B cell (primary cell): ENCODE measurements around the gene CKAP2L. TPM values are rescaled to one million over a fixed set of nuclear protein-coding genes. Genes with fewer than 3 reads are reported as not detected.
"Not testable (repeated sequence)": the region's sequence is repeated elsewhere in the genome, so short reads cannot be mapped to it uniquely, and the experiment has no call there.

Source experiments
- ATAC-seq: fragments of 200-7000 bp; cut with Tn5 transposase; one replicate; pipeline ENCODE4 v1.10.0; 2021; ENCODE audit warnings: low read depth, mild to moderate bottlenecking, moderate number of reproducible peaks, moderate library complexity
- CTCF ChIA-PET: fragments of 350-600 bp; sonication (Branson Sonifier 250); formaldehyde crosslinking; loops from one replicate; lab custom pipeline; 2021; ENCODE audit warnings: antibody characterized with exemption, inconsistent platforms; lab: Charles Lee
- POLR2A ChIA-PET: fragments of 350-600 bp; sonication (Branson Sonifier 250); formaldehyde crosslinking; loops from one replicate; lab custom pipeline; 2021; ENCODE audit warnings: antibody characterized with exemption; lab: Charles Lee
- DNase-seq: peaks from one replicate; pipeline ENCODE4 v3.0.0; 2013
- H2AFZ ChIP-seq: 2 replicates; pipeline ENCODE4 v1.6.1; 2012; ENCODE audit warnings: mild to moderate bottlenecking, low read depth, low read length; ENCODE audit not compliant: insufficient read depth, poor library complexity, severe bottlenecking
- H3K27ac ChIP-seq, 2 donors: 1 replicate in 1 of 2; 2 replicates in 1 of 2; pipeline ENCODE4 v1.5.1; 2012 to 2013; ENCODE audit warnings: low read length in 2 of 2, mild to moderate bottlenecking in 2 of 2, moderate library complexity in 1 of 2
- H3K27me3 ChIP-seq, 4 experiments: fragments of 200-600 bp in 1 of 4; sonication (generic) in 1 of 4; replicated peaks in 1 of 4; 1 replicate in 2 of 4; 2 replicates in 2 of 4; pipeline versions ENCODE4 v1.6.1 to v1.7.0; 2013 to 2016; ENCODE audit warnings: low read length in 3 of 4, mild to moderate bottlenecking in 2 of 4, mixed read lengths in 1 of 4, moderate library complexity in 1 of 4; ENCODE audit not compliant: insufficient read depth in 4 of 4, control insufficient read depth in 3 of 4; ENCODE audit errors: control extremely low read depth in 1 of 4
- H3K36me3 ChIP-seq, 2 experiments: replicated peaks in 1 of 2; 1 replicate in 1 of 2; 2 replicates in 1 of 2; pipeline versions ENCODE4 v1.6.1 to v1.7.1; 2013; ENCODE audit warnings: low read length in 1 of 2; ENCODE audit not compliant: insufficient read depth in 2 of 2, control insufficient read depth in 1 of 2; ENCODE audit errors: control extremely low read depth in 1 of 2, extremely low read depth in 1 of 2
- H3K4me1 ChIP-seq, 2 donors: fragments of 200-600 bp in 1 of 2; sonication (generic) in 1 of 2; 1 replicate in 1 of 2; 2 replicates in 1 of 2; pipeline versions ENCODE4 v1.5.1 to v1.6.1; 2013 to 2017; ENCODE audit warnings: low read length in 2 of 2; ENCODE audit not compliant: control insufficient read depth in 2 of 2, insufficient read depth in 2 of 2
- H3K4me2 ChIP-seq: replicated peaks from 2 replicates; pipeline ENCODE3; 2012; ENCODE audit warnings: mild to moderate bottlenecking, low read depth, low read length; ENCODE audit not compliant: poor library complexity, severe bottlenecking
- H3K4me3 ChIP-seq, 5 experiments: fragments of 200-600 bp in 1 of 5; sonication (generic) in 1 of 5; 1 replicate in 3 of 5; 2 replicates in 2 of 5; pipeline versions ENCODE4 v1.5.1 to v1.7.0; 2011 to 2016; ENCODE audit warnings: low read length in 4 of 5, mild to moderate bottlenecking in 4 of 5, low read depth in 2 of 5, control low read depth in 1 of 5, moderate library complexity in 1 of 5; ENCODE audit not compliant: insufficient read depth in 1 of 5; ENCODE audit errors: control extremely low read depth in 1 of 5, extremely low read depth in 1 of 5
- H3K79me2 ChIP-seq: fragments of 200-600 bp; sonication (generic); one replicate; pipeline ENCODE4 v1.6.0; 2016; ENCODE audit warnings: low read length; ENCODE audit not compliant: control insufficient read depth, insufficient read depth
- H3K9ac ChIP-seq: fragments of 200-600 bp; sonication (generic); 2 replicates; pipeline ENCODE4 v1.6.1; 2017; ENCODE audit warnings: mild to moderate bottlenecking, low read length, moderate library complexity
- H3K9me3 ChIP-seq, 3 donors: one replicate each; pipeline versions ENCODE4 v1.6.1 to v1.7.1; 2013; ENCODE audit warnings: low read length in 2 of 3; ENCODE audit not compliant: control insufficient read depth in 2 of 3, insufficient read depth in 1 of 3; ENCODE audit errors: control extremely low read depth in 1 of 3
- H4K20me1 ChIP-seq: 2 replicates; pipeline ENCODE4 v1.6.0; 2012; ENCODE audit warnings: mild to moderate bottlenecking, low read length; ENCODE audit not compliant: insufficient read depth, control insufficient read depth, poor library complexity, severe bottlenecking
- H3K27ac Mint-ChIP-seq: one replicate; pipeline ENCODE4 v1.8.0; 2021; ENCODE audit warnings: mixed read lengths
- H3K27me3 Mint-ChIP-seq: one replicate; pipeline ENCODE4 v1.8.0; 2021; ENCODE audit warnings: mixed read lengths
- H3K4me1 Mint-ChIP-seq: one replicate; pipeline ENCODE4 v1.8.0; 2021; ENCODE audit warnings: mixed read lengths
- H3K4me3 Mint-ChIP-seq: one replicate; pipeline ENCODE4 v1.8.0; 2021; ENCODE audit warnings: mixed read lengths
- H3K9me3 Mint-ChIP-seq: one replicate; pipeline ENCODE4 v1.8.0; 2022; ENCODE audit warnings: mixed read lengths; ENCODE audit not compliant: insufficient read depth
- CTCF ChIP-seq: fragments of 200-600 bp; IDR thresholded peaks from one replicate; pipeline ENCODE4 v1.8.0; 2022; ENCODE audit warnings: antibody characterized with exemption, mild to moderate bottlenecking
- EZH2 ChIP-seq: IDR thresholded peaks from 2 replicates; pipeline ENCODE4 v1.6.1; 2012; ENCODE audit warnings: borderline replicate concordance, low read depth, mild to moderate bottlenecking, moderate library complexity, low read length; ENCODE audit not compliant: insufficient read depth, poor library complexity, severe bottlenecking
- WGBS: methylation state at CpG from one replicate; pipeline ENCODE4 v1.1.5; 2013; ENCODE audit warnings: missing lambda C conversion rate; ENCODE audit not compliant: insufficient coverage; 5-methylcytosine and 5-hydroxymethylcytosine counted together
- intact Hi-C: fragments of 100-400 bp; cut with micrococcal nuclease; formaldehyde crosslinking; loops from one replicate; pipeline ENCODE4 v1.10.0; 2022
- polyA plus RNA-seq: library from polyadenylated mRNA; depleted of rRNA; stranded (reverse); fragments of >200 nt; gene quantifications from 2 replicates; pipeline ENCODE4 v1.2.3, GENCODE V29; 2012
- total RNA-seq, 2 donors: library from RNA; stranded (reverse); fragments of 120-200 nt in 1 of 2; gene quantifications; 1 replicate in 1 of 2; 2 replicates in 1 of 2; pipeline versions ENCODE4 v1.2.3 to v1.2.4, GENCODE V29; 2013 to 2022

Gene CKAP2L
- total and polyA plus RNA-seq, 2 donors (not counting 1 experiment from before 2014, with no cell fraction given) = 0.01 to 0.25 TPM

DNA sequence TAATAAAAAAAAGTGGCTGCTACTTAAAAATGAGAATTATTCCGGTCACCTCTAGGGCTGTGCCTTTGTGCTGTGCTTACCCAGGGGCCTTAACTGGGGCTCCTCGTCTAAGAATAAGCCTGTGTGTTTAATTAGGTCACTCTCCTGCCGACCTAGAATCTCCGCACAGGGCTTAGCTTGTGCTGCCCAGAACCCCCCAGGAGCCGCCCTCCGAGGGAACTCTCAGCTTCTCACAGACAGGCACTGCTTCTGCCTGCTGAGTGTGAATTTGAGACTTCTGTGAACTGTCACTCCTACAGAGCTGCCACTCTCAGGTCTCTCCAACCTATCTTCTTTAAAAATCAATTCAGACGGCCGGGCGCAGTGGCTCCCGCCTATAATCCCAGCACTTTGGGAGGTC, 55.4 kb downstream of the CKAP2L start:
- Mint-ChIP-seq H3K4me1 (peaks cover 75% of the 10 kb centered on the region), H3K9me3 (no peaks in the 10 kb centered on the region), H3K4me3 (no peak overlapping the region), H3K27me3 (no peaks in the 10 kb centered on the region), H3K27ac (no peak overlapping the region)
- Histone ChIP-seq H2AFZ (no peak overlapping the region), H3K36me3 (no peaks in the 10 kb centered on the region), H3K27ac (no peak overlapping the region), H3K4me2 (peak overlapping the region; percentile 77), H4K20me1 (no peaks in the 10 kb centered on the region), H3K27me3 (no peaks in the 10 kb centered on the region), H3K9ac (peak overlapping the region; percentile 30), H3K79me2 (no peaks in the 10 kb centered on the region), H3K4me1 (peaks cover 49 to 75% of the 10 kb centered on the region in 2 donors), H3K4me3 (peak overlapping the region in 2 of 5 experiments; percentile 29 to 48), H3K9me3 (no peaks in the 10 kb centered on the region)
- DNase-seq (no peak), ATAC-seq (no peak)
- TF ChIP-seq EZH2 (no peak), CTCF (no peak)
- WGBS = 43% methylated on average over 6 of the region's 10 CpGs
- CTCF ChIA-PET = interaction anchor here (0.9 to 7.0 kb wide), 5 partner anchors 16 to 82 kb away, joined by 4 to 67 read pairs (median 13); no protein-coding TSS in a partner anchor
- POLR2A ChIA-PET = interaction anchor here (0.8 to 1.8 kb wide), 4 partner anchors 9 to 63 kb away, joined by 3 to 9 read pairs (median 4); partner anchors contain the start of gene SLC20A1
- intact Hi-C loops = loop anchor here (2.0 to 5.0 kb wide), 2 partner anchors 18 to 62 kb away; partner anchors contain the start of gene SLC20A1

DNA sequence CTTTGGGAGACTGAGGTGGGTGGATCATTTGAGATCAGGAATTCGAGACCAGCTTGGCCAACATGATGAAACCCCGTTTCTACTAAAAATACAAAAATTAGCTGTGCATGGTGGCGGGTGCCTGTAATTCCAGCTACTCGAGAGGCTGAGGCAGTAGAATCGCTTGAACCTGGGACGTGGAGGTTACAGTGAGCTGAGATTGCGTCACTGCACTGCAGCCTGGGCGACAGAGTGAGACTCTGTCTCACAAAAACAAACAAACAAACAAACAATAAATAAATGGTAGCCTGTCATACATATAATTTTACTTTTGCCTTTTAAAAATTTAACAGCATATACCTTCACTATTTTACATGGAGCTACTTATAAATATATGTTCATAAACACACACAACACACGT, 57.5 kb downstream of the CKAP2L start:
- DNase-seq, H3K9me3 ChIP-seq, H3K4me3 ChIP-seq, H3K27ac ChIP-seq, H4K20me1 ChIP-seq, H3K4me2 ChIP-seq, H3K36me3 ChIP-seq, H3K27ac Mint-ChIP-seq, H3K9ac ChIP-seq, H3K9me3 Mint-ChIP-seq, H3K4me3 Mint-ChIP-seq, H3K27me3 ChIP-seq, H3K79me2 ChIP-seq, H3K27me3 Mint-ChIP-seq, ATAC-seq, H2AFZ ChIP-seq: not testable (repeated sequence)
- ChIA-PET POLR2A (interaction anchor here (1.0 kb wide), 1 partner anchor 62 kb away, joined by 3 read pairs; the partner anchor contains the start of gene SLC20A1), CTCF (interaction anchor here (0.6 to 7.0 kb wide), 7 partner anchors 8 to 80 kb away, joined by 3 to 67 read pairs (median 3); no protein-coding TSS in a partner anchor)
- H3K4me1 Mint-ChIP-seq = peaks cover 70% of the 10 kb centered on the region
- intact Hi-C loops = loop anchor here (5.0 kb wide), 1 partner anchor 60 kb away; the partner anchor contains the start of gene SLC20A1
- 93% methylated on average over 3 of the region's 9 CpGs for WGBS
- peaks cover 53 to 66% of the 10 kb centered on the region in 2 donors for H3K4me1 ChIP-seq
